Gastrocnemius medialis (tissue), 4 donors: ENCODE measurements around the gene LRRC1. TPM values are rescaled to one million over a fixed set of nuclear protein-coding genes. Genes with fewer than 3 reads are reported as not detected.

Experiments
- ATAC-seq, 2 donors: fragments of 150-250 bp; one replicate each; pipeline ENCODE4 v1.9.1; 2016
- DNase-seq, 2 donors: peaks; one replicate each; pipeline ENCODE4 v3.0.0-alpha.2; 2019
- H3K27ac ChIP-seq, 4 donors: fragments of 200-600 bp; sonication (generic); 1 replicate in 1 of 4; 2 replicates in 3 of 4; pipeline ENCODE4 v1.5.1; 2016 to 2018; ENCODE audit warnings: mild to moderate bottlenecking in 2 of 4, moderate library complexity in 1 of 4
- H3K27me3 ChIP-seq, 3 donors: fragments of 200-600 bp; sonication (generic) in 2 of 3; 1 replicate in 1 of 3; 2 replicates in 2 of 3; pipeline versions ENCODE4 v1.5.1 to v1.6.0; 2016 to 2019; ENCODE audit warnings: mild to moderate bottlenecking in 1 of 3, moderate library complexity in 1 of 3
- H3K36me3 ChIP-seq, 2 donors: fragments of 200-600 bp; sonication (generic) in 1 of 2; one replicate each; pipeline ENCODE4 v1.5.1; 2017 to 2018
- H3K4me1 ChIP-seq, 2 donors: fragments of 200-600 bp; sonication (generic) in 1 of 2; one replicate each; pipeline ENCODE4 v1.5.1; 2016 to 2017; ENCODE audit warnings: mild to moderate bottlenecking in 2 of 2
- H3K4me3 ChIP-seq, 4 donors: fragments of 200-600 bp; sonication (generic) in 3 of 4; 1 replicate in 1 of 4; 2 replicates in 3 of 4; pipeline ENCODE4 v1.5.1; 2016 to 2019; ENCODE audit warnings: mild to moderate bottlenecking in 2 of 4
- H3K9me3 ChIP-seq, 3 donors: fragments of 200-600 bp; sonication (generic) in 2 of 3; 1 replicate in 1 of 3; 2 replicates in 2 of 3; pipeline ENCODE4 v1.5.1; 2016 to 2019
- POLR2A ChIP-seq, 2 donors: fragments of 450-650 bp; IDR thresholded peaks; one replicate each; pipeline ENCODE4 v1.6.1; 2017; ENCODE audit warnings: antibody characterized with exemption in 2 of 2, mild to moderate bottlenecking in 2 of 2, moderate library complexity in 2 of 2
- in situ Hi-C, 4 donors: fragments of 200-750 bp; cut with MboI; loops; one replicate each; pipeline versions ENCODE4 v1.15.0 to v1.8.0; 2017; ENCODE audit warnings: low sequenced_read_pairs in 4 of 4
- intact Hi-C: fragments of 100-400 bp; cut with DNase I; formaldehyde crosslinking; loops from one replicate; pipeline ENCODE4 v1.15.1; 2023; ENCODE audit warnings: low total_unique reads
- total RNA-seq, 4 donors: library from RNA; depleted of rRNA; stranded (reverse); fragments of >200 nt; gene quantifications; one replicate each; pipeline versions ENCODE4 v1.1.0 to v1.2.3, GENCODE V29; 2016
- TF ChIP-seq, protein P1 (sequence below), 5 experiments: fragments of 450-650 bp in 3 of 5; fragments of 200-600 bp in 2 of 5; sonication (generic) in 2 of 5; IDR thresholded peaks in 4 of 5; conservative IDR thresholded peaks in 1 of 5; 1 replicate in 4 of 5; 2 replicates in 1 of 5; pipeline ENCODE4 v1.5.1; 2016 to 2019; ENCODE audit warnings: antibody characterized with exemption in 5 of 5, mild to moderate bottlenecking in 3 of 5, moderate library complexity in 3 of 5

The LRRC1 gene
- total RNA-seq, 4 donors from 2014 or later: 0.67 to 8.5 (median 2.4) TPM

DNA sequence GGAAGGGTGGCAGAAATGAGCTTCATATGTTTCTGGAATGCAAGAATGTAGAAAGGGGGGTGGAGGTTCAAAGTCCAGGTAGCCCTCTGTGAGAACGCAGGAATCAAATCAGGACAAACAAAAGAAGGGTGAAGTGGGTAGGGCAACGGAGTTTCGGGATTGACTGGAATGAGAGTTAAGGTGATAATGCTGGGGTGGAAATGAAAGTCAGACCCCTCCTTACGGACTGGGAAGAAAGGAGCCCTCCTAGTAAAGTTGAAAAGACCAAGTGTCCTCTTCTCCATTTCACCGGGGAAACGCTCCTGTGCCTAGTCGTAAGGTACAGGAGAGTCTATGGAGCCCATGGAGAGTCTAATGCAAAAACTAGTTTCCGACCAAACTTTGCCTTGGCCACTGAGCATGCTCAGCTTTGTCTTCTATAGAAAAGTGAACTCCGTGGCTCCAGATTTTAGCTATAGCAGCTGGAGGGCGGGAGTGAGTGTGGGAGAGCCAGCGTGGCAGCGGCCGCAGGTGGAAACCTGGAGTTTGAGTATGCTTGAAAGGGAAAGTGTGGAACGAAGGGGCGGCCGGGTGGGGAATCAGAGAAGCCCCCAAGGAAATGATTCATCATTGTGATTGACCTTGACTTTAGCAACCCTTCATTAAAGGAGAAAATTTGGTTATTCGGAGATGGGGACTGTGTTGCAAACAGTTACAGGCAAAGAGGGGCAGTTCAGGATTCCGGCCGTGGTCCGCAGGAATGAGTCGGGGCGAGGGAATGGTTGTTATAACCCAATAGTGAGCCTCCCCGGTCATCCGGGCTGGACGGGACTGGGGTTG is 1.3 kb upstream of the LRRC1 start:
- no peak for TF ChIP-seq POLR2A (IDR thresholded peaks at IDR 0.05)
- TF ChIP-seq, protein P1, sequence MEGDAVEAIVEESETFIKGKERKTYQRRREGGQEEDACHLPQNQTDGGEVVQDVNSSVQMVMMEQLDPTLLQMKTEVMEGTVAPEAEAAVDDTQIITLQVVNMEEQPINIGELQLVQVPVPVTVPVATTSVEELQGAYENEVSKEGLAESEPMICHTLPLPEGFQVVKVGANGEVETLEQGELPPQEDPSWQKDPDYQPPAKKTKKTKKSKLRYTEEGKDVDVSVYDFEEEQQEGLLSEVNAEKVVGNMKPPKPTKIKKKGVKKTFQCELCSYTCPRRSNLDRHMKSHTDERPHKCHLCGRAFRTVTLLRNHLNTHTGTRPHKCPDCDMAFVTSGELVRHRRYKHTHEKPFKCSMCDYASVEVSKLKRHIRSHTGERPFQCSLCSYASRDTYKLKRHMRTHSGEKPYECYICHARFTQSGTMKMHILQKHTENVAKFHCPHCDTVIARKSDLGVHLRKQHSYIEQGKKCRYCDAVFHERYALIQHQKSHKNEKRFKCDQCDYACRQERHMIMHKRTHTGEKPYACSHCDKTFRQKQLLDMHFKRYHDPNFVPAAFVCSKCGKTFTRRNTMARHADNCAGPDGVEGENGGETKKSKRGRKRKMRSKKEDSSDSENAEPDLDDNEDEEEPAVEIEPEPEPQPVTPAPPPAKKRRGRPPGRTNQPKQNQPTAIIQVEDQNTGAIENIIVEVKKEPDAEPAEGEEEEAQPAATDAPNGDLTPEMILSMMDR (IDR thresholded peaks at IDR 0.05 in 4 of 5, conservative IDR thresholded peaks at IDR 0.05 in 1 of 5): no peak
- in situ Hi-C loops: no loop called here
- H3K4me1 ChIP-seq: peaks cover 20 to 21% of the 10 kb centered on the region in 2 donors
- peaks cover 0 to 9% (median 0%) of the 10 kb centered on the region in 3 donors for H3K9me3 ChIP-seq
- peak overlapping the region in 1 of 4 donors; percentile 24 for H3K27ac ChIP-seq
- peak overlapping the region; percentile 62 to 77 (median 73) for H3K4me3 ChIP-seq
- H3K36me3 ChIP-seq: no peaks in the 10 kb centered on the region
- intact Hi-C loops: loop anchor here (1.0 to 10.0 kb wide), 2 partner anchors 161 to 245 kb away; no protein-coding TSS in a partner anchor
- no peak for DNase-seq
- no peak for ATAC-seq
- peaks cover 28 to 36% (median 36%) of the 10 kb centered on the region in 3 donors for H3K27me3 ChIP-seq

DNA sequence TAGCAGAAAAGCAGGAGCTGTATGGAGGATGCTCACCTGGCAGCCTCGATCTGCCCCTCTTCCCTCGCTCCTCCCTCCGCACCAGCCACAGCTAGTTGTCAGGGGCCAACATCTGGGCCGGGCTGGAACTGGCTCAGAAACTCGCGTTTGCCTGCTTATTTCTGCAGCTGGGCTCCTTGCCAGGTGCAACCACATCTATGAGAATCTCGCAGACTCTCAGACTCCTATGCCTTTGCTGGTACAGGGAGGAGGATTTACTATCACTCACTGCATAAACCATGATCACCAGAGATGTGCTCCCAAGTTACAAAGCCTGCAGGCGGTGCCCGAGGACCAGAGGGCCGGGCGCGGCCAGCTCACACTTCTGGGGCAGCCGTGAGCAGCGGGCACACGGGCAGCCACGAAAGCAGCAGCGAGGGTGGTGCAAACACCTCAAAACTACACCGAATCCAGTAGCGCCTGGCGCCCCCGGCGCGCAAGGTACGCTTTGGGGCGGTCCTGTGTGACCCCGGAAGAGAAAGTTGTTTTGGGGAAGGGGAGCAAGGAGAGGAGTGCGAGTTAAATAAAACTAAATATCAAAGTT is 577 bp upstream of the LRRC1 start:
- Histone ChIP-seq H3K27me3 (peaks cover 28 to 38% (median 36%) of the 10 kb centered on the region in 3 donors), H3K27ac (peak overlapping the region in 3 of 4 donors; percentile 24 to 62 (median 46)), H3K36me3 (no peaks in the 10 kb centered on the region), H3K4me1 (peaks cover 20 to 21% of the 10 kb centered on the region in 2 donors), H3K9me3 (peaks cover 0 to 2% (median 0%) of the 10 kb centered on the region in 3 donors), H3K4me3 (peak overlapping the region; percentile 62 to 77 (median 73))
- peak; percentile 38 to 56 for ATAC-seq
- in situ Hi-C loops (no loop called here), intact Hi-C loops (loop anchor here (1.0 to 10.0 kb wide), 2 partner anchors 161 to 246 kb away; no protein-coding TSS in a partner anchor)
- TF ChIP-seq POLR2A (IDR thresholded peaks at IDR 0.05): no peak
- TF ChIP-seq, protein P1 (IDR thresholded peaks at IDR 0.05 in 4 of 5, conservative IDR thresholded peaks at IDR 0.05 in 1 of 5): peak in 1 of 5 experiments; percentile 25
- no peak for DNase-seq

DNA sequence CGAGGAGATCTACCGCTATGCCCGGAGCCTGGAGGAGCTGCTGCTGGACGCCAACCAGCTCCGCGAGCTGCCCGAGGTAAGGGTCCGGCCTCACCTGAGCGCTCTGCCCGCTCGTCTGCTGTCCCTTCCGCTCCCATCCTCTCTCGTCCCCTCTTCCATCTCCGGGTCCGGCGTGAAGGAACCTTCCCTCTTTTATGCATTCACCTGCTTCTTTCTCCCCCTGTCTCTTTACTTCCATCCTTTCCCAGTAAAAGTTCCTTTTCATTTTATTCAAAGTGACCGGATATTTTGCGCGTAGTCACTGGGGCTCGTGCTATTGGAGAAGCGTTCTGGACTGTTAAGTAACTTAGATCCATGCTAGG is 516 bp downstream of the LRRC1 start:
- Histone ChIP-seq H3K4me3 (peak overlapping the region; percentile 62 to 77 (median 73)), H3K27ac (peak overlapping the region in 3 of 4 donors; percentile 27 to 46 (median 45)), H3K9me3 (no peaks in the 10 kb centered on the region), H3K27me3 (peaks cover 28 to 38% (median 36%) of the 10 kb centered on the region in 3 donors), H3K4me1 (peaks cover 20 to 21% of the 10 kb centered on the region in 2 donors), H3K36me3 (no peaks in the 10 kb centered on the region)
- TF ChIP-seq POLR2A (IDR thresholded peaks at IDR 0.05): no peak
- TF ChIP-seq, protein P1 (IDR thresholded peaks at IDR 0.05 in 4 of 5, conservative IDR thresholded peaks at IDR 0.05 in 1 of 5): no peak
- in situ Hi-C loops: no loop called here
- intact Hi-C loops: loop anchor here (1.0 to 10.0 kb wide), 2 partner anchors 159 to 250 kb away; partner anchors contain the start of gene GCLC
- DNase-seq (no peak), ATAC-seq (peak in 1 of 2 donors; percentile 24)

DNA sequence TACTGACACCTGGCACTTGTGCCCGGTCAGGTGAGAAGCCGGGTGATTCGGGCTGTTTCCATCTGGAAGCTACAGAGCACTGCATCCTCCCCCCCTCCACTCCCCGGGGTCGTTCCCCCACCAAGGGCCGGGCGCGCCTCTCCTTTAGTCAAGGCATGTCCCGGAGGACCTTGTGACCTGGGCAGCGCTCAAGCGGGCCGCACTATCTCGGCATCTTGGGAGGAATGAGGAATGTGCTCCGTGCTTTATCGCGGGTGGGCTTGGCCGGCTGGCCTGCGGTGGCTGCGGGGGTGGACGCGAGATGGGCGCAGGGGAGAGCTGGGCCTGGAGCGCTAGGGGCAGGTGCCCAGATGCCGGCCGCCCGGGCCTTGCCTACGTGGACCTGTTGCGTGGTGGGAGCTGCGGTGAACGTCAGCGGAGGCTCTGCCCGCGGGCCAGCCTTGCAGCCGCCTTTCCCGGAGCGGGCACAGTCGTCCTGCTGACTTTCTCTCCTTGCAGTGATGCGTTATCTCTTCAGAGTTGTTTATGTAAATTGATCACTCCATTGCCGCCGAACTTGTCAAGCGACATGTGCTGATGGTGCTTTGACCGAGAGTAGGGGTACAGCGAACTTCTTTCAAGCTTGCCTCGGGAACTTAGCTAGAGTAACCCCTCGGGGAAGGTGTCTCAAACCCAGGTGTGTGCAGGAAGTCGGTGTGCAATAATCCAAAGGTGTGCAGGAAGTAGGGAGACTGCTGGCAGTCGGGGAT is 1.1 kb downstream of the LRRC1 start:
- in situ Hi-C loops: no loop called here
- no peaks in the 10 kb centered on the region for H3K36me3 ChIP-seq
- H3K9me3 ChIP-seq: no peaks in the 10 kb centered on the region
- ATAC-seq (no peak), DNase-seq (no peak)
- H3K27me3 ChIP-seq: peaks cover 28 to 36% (median 36%) of the 10 kb centered on the region in 3 donors
- intact Hi-C loops: loop anchor here (1.0 to 10.0 kb wide), 2 partner anchors 159 to 251 kb away; partner anchors contain the start of gene GCLC
- TF ChIP-seq, protein P1 (IDR thresholded peaks at IDR 0.05 in 4 of 5, conservative IDR thresholded peaks at IDR 0.05 in 1 of 5): no peak
- no peak for TF ChIP-seq POLR2A (IDR thresholded peaks at IDR 0.05)
- peak overlapping the region; percentile 62 to 77 (median 73) for H3K4me3 ChIP-seq
- peaks cover 20 to 21% of the 10 kb centered on the region in 2 donors for H3K4me1 ChIP-seq
- H3K27ac ChIP-seq: peak overlapping the region in 3 of 4 donors; percentile 27 to 46 (median 45)
